Measurements from ENCODE around the gene HDX. TPM values are rescaled to one million over a fixed set of nuclear protein-coding genes. Genes with fewer than 3 reads are reported as not detected.

The HDX gene
- total RNA-seq, 1 donor from 2014 or later: 13.1 TPM

GRCh38 chrX:84477114-84477513 is 25.1 kb downstream of the HDX start:
- peaks cover 24% of the 10 kb centered on the region for H3K9me3 Mint-ChIP-seq
- TF ChIP-seq CTCF (IDR thresholded peaks at IDR 0.05; ENCODE audit: unreplicated experiment): no peak
- H3K4me3 Mint-ChIP-seq: no peak overlapping the region
- no peaks in the 10 kb centered on the region for H3K27me3 Mint-ChIP-seq (ENCODE audit: low read depth)
- DNase-seq (ENCODE audit: low spot score in 2 of 2, unreplicated experiment in 2 of 2): no peak
- no peak overlapping the region for H3K27ac Mint-ChIP-seq
- H3K36me3 Mint-ChIP-seq: peaks cover 17% of the 10 kb centered on the region
- peaks cover 11% of the 10 kb centered on the region for H3K4me1 Mint-ChIP-seq

DNA sequence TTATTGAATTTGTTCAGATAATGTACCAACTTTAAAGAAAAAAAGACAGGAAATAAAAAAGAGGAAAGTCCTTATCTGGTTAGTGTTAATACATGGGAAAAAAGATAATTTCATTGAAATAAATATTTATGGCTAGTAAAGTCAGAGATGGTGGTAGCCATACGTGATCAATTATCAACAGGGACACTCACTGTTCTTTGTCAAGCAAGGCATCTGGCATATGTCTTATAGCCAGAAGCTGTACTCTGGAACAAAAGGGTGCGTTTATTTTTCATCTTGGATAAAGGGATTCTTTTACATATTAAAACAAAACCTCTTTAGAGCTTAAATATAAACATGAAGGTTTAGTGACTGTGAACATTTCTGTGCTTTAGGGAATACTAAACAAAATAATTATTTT is 26.7 kb downstream of the HDX start:
- Mint-ChIP-seq H3K4me1 (peaks cover 11% of the 10 kb centered on the region), H3K4me3 (no peak overlapping the region), H3K36me3 (peaks cover 7% of the 10 kb centered on the region), H3K27me3 (ENCODE audit: low read depth) (no peaks in the 10 kb centered on the region), H3K9me3 (peaks cover 10% of the 10 kb centered on the region), H3K27ac (no peak overlapping the region)
- DNase-seq (ENCODE audit: low spot score in 2 of 2, unreplicated experiment in 2 of 2): no peak
- TF ChIP-seq CTCF (IDR thresholded peaks at IDR 0.05; ENCODE audit: unreplicated experiment): no peak

DNA sequence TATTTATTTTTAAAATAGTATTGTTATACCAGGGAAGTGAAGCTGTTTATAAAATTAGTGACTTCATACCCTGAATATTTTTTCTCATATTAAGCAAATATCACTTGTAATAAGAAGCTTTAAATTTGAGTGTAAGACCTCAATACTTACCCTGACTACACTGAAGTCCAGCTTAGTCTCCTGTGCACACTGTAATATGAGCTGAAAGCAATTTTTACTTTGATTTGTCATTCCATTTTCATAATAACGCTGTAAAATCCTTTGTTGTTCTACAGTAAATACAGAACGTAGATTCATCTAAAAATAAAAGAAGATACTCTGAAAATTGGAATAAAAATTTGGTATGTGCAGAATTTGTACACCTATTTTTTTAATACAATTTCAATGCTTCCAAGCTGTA is 27.2 kb downstream of the HDX start:
- peaks cover 8% of the 10 kb centered on the region for H3K9me3 Mint-ChIP-seq
- peaks cover 11% of the 10 kb centered on the region for H3K4me1 Mint-ChIP-seq
- no peak for DNase-seq (ENCODE audit: low spot score in 2 of 2, unreplicated experiment in 2 of 2)
- TF ChIP-seq CTCF (IDR thresholded peaks at IDR 0.05; ENCODE audit: unreplicated experiment): no peak
- H3K4me3 Mint-ChIP-seq: no peak overlapping the region
- H3K36me3 Mint-ChIP-seq: peaks cover 6% of the 10 kb centered on the region
- no peaks in the 10 kb centered on the region for H3K27me3 Mint-ChIP-seq (ENCODE audit: low read depth)
- H3K27ac Mint-ChIP-seq: no peak overlapping the region

DNA sequence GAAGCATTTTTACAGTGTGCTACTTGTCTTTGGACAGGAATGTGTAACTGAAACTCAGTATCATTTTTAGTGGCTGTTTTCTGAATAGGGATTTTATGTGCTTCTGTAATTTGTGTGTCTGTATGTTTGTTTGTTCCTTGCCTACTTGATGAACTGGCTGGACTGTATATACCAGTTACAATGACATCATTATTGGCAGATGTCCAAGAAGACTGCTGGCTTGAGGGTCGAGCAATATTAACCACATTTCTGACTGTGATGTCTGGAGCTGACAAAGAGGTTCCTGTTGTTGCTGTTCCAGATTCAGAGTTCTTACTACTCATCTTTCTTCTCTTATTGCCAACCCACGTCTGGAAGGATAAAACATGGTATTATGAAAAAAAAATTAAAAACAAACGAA is 33.0 kb downstream of the HDX start:
- H3K27me3 Mint-ChIP-seq (ENCODE audit: low read depth): no peaks in the 10 kb centered on the region
- TF ChIP-seq CTCF (IDR thresholded peaks at IDR 0.05; ENCODE audit: unreplicated experiment): no peak
- no peak for DNase-seq (ENCODE audit: low spot score in 2 of 2, unreplicated experiment in 2 of 2)
- H3K36me3 Mint-ChIP-seq: peaks cover 16% of the 10 kb centered on the region
- no peak overlapping the region for H3K4me3 Mint-ChIP-seq
- peaks cover 6% of the 10 kb centered on the region for H3K4me1 Mint-ChIP-seq
- H3K9me3 Mint-ChIP-seq: peaks cover 25% of the 10 kb centered on the region
- H3K27ac Mint-ChIP-seq: peak overlapping the region; percentile 71

GRCh38 chrX:84467898-84468297 is 34.4 kb downstream of the HDX start:
- no peak for DNase-seq (ENCODE audit: low spot score in 2 of 2, unreplicated experiment in 2 of 2)
- no peak for TF ChIP-seq CTCF (IDR thresholded peaks at IDR 0.05; ENCODE audit: unreplicated experiment)
- H3K36me3 Mint-ChIP-seq: peaks cover 24% of the 10 kb centered on the region
- no peak overlapping the region for H3K4me3 Mint-ChIP-seq
- peaks cover 6% of the 10 kb centered on the region for H3K4me1 Mint-ChIP-seq
- peak overlapping the region; percentile 12 for H3K27ac Mint-ChIP-seq
- H3K27me3 Mint-ChIP-seq (ENCODE audit: low read depth): no peaks in the 10 kb centered on the region
- H3K9me3 Mint-ChIP-seq: peaks cover 37% of the 10 kb centered on the region
